ENCODE data around the gene TP63.

TP63 gene

DNA sequence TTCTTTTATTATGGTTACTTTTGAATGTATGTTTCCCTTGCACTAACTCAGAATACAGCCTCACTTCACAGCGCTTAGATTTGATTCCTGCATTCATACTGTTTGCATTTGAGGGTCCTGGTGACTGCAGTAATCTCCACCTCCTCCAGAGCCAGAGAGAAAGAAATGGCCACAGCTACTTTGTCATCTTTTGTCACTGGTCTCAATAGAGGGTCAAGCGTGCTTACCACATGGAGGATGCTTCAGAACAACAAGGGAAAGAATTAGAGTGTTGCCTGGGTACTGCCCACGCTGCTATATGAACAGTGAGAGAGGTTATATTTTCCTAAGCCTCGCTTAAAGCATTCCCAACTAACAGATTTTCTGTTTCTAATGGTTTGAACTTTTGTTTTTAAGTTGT lies 190.1 kb downstream of the TP63 start:
- no peak for DNase-seq (ENCODE audit: low read depth)

DNA sequence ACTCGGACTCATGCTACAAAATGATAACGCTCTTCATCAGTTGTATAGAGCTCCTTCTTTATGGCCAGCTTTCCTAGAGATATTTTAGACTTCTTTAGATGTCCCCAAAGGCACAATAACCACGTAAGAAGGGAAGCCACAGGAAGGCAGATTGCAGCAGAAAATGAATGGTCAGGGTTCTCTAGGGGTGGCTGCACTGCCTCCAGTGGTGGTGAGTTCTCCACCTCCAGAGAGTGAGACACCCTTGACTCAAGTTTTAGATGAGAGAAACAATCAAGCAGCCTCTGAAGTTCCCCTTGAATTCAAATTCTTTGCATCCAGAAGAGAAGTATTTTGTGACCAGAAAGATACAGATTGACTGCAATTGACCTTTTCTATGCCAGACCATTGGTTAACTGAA lies 191.5 kb downstream of the TP63 start:
- no peak for DNase-seq (ENCODE audit: low read depth)

DNA sequence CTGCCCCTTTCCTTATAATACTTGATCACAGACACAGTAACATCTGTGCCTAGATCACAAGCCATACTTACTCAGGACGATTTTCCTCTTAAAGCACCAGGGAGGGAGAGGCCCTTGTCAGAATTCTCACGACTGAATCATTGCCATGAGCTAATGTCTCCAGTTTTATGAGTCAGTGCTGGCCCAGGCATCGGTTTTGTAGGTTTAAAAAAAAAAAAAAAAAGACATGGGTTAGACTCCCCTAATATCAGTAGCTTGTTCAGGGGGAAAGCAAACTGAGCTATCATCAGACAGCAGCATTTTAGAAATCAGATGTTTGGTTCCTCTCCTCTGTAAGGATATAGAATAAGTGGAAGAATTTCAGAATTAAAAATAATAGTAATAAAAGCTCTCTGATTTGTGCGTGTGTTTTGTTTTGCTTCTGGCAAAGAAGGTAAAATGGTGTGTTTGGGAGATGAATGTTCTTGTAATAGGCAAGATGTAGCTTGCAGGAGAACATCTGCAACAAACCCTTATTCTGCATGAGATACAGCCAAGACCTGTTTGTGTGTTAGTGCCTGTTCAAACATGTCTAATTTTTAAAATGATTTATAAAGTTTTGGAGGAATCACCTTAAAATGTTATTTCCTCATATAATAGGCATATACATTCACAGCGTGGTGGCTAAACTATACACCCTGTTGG lies 193.6 kb downstream of the TP63 start:
- DNase-seq (ENCODE audit: low read depth), result peak; percentile 81

DNA sequence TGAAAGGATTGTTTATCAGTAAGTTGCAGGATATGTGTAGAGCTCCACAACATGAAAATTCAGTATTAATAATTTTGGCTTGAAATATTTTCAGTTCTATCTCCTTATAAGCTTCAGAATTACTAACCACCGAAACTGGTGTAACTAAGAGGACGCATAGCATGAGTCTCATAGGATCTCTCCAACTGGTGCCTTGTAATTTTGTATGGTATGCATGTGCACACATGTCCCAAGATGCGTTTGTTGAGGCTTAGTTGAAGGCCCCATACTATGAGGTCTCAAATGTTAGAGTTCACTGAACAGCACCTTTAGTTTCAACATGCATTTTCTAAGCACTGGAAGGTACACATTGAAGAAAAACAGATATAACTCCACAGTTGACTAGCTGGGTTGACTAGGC lies 195.4 kb downstream of the TP63 start:
- DNase-seq (ENCODE audit: low read depth), result no peak

DNA sequence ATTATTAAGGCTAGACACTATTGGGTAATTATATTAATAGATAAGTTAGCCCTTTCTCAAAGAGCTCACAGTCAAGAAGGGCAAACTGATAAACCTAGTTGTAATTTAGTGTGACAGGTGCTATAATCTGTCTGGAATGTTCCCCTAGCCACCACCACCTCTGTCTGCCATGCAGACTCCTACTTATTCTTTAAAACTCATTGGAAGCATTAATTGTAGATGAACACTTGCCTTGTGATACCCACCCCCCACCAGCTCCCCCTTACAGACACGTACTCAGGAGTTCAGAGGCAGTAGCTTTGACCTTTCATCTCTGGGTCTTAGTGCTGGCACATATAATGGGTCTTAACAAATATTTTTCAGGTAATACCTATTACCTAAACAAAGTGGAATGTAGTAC lies 195.9 kb downstream of the TP63 start:
- no peak for DNase-seq (ENCODE audit: low read depth)

DNA sequence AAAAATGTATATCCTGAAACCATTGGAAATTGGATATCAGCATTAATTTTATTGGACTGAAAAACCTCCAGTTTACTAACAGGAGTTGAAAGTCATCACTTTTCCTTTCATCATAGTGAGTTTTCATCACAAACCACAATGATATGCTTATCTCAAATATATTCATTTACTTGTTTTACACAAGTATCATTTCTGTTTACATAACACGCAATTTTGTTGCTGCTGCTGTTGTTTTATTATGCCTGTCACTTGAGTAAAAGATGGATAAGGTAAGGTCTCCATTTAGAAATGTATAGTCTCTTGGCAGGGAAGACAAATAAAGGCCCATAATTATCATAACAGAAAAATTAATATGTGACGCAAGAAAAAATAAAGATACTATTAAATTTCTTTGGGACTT lies 199.2 kb downstream of the TP63 start:
- no peak for DNase-seq (ENCODE audit: low read depth)

DNA sequence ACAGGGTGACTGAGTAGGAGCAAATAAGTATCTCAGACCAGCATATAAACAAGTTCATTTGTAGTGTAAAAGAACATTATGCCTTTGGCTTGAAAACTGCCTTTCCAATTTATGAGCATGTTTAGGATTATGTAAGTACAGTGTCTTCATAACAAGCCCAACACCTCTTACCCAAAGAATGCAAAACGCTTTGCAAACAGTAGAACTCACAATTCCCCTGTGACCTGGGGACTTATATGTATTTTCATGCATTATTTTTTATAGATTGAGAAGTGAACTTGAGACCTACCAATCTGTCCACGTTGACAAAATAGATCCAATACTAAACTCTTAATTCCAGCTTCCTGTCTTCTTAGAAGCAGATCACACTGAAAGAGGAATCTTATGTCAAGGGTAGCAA lies 202.1 kb downstream of the TP63 start:
- no peak for DNase-seq (ENCODE audit: low read depth)

DNA sequence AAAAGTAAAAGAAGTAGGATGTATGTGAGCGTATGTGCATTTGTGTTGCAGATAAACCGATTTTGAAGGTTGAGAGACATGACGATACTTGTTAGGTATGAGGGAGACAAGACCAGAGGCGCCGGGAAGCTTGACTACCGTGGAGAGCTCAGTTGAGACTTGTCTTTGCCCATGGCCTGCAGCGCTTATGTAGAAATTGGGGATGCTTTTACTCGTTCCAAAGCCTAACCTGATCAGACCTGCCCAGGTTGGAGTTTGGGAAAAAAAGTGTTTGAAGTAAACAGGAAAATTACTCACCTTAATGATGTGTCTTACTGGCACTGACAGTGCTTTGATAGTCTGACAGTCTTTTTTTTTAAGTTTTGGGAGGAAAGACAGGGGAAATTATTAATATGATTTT lies 202.8 kb downstream of the TP63 start:
- DNase-seq (ENCODE audit: low read depth), result no peak

DNA sequence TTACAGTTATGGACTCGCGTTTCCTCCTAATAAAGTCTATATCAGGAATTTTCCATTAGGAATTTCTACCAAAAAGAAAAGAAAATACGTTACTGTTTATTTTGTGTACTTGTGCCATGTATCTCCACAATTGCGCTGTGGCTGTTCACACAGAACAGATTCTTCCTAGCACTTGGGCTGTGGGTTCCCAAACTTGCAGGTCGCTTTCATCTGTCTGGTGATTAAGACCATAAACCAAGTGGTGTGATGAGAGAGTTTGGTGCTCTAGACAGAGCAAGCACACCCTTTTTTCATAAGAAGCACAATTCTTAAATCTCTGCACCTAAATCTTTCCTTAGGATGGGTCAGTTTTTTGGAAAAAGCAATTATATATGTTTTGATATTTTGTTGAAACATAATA lies 203.3 kb downstream of the TP63 start:
- no peak for DNase-seq (ENCODE audit: low read depth)

DNA sequence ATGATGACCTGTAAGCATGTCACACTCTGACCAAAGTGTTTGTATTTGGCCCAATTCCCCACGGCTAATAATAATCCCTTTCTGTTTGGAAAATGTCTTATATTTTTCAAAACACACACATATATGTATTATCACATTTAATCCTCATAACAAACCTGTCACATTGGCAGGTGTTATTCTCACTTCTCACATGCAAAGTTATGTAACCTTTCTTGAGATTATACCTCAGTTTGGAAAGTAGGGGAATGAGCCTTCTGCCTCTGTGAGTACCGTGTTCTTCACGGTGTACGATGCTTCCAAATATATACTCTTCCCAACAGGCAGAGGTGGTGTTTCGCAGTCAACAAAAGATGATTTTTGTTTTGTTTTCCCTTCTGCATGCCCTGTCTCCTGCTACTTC lies 205.6 kb downstream of the TP63 start:
- no peak for DNase-seq (ENCODE audit: low read depth)

DNA sequence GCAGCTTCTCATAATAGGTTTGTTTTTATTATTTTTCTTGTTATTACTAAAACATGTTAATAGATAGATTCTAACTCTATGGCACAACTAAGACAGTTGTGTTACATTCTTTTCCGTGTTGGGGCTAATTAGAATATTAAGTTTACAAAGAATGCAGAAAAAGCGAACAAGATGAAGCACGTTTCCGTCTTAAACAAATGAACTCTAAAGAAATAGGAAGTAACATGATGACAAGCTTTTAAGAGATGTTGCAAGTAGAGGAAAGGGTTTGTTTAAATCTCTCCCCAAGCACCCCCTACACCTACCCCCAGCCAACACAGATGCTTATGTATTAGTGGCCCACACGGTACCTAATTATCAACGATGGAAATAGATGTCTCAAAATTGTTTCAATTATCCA lies 207.1 kb downstream of the TP63 start:
- no peak for DNase-seq (ENCODE audit: low read depth)

DNA sequence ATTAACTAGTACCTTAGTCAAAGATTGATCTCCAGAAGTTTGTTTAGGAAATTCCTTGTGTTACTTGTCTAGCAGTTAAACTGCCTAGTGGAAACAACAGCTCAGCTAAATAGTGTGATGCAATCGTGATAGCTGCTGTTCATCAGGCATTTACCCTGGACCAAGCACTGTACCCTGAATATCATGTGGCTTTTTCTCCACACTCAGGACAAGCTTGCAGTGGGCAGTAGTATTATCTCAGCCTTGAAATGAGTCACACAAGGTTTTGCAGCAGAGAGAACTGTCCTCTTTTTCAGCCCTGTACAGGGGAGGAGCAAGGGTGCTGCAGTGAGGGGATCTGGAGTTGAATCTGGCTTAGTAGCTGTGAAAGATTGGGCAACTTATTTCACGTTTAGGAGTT lies 208.4 kb downstream of the TP63 start:
- DNase-seq (ENCODE audit: low read depth), result peak; percentile 32

DNA sequence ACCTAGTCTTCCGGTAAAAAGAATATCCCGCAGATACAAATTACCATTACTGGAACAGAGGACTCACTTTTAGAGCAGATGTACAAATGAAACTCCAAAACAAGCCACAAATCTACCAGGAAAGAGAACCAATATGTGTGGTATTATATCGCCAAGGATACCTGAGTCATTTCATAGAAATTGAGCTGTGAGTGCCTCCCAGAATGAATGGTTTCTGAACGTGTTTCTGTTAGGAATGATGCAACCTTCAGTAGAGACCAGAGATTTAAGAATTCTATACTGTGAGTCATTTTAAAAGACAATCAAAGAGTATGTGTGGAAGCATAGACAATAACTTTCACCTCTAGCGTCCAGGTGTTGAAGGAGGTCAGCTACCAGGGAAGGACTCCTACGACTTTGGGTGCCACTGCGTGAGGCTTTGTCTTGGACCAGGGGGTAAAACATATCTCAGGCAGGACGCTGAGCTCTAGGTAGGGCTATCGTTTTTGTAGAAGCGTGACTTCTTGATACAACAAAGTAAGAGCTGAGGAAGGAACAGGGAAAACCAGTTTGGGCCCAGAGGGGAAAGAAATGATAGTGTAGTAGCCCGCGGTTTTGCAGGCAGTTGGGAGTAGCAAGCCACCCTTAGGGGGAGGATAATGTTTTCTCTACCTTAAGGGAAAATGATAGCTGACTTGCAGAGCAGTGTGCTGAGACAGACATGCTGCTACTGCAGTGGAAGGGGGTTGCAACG lies 210.4 kb downstream of the TP63 start:
- DNase-seq (ENCODE audit: low read depth), result peak; percentile 31

DNA sequence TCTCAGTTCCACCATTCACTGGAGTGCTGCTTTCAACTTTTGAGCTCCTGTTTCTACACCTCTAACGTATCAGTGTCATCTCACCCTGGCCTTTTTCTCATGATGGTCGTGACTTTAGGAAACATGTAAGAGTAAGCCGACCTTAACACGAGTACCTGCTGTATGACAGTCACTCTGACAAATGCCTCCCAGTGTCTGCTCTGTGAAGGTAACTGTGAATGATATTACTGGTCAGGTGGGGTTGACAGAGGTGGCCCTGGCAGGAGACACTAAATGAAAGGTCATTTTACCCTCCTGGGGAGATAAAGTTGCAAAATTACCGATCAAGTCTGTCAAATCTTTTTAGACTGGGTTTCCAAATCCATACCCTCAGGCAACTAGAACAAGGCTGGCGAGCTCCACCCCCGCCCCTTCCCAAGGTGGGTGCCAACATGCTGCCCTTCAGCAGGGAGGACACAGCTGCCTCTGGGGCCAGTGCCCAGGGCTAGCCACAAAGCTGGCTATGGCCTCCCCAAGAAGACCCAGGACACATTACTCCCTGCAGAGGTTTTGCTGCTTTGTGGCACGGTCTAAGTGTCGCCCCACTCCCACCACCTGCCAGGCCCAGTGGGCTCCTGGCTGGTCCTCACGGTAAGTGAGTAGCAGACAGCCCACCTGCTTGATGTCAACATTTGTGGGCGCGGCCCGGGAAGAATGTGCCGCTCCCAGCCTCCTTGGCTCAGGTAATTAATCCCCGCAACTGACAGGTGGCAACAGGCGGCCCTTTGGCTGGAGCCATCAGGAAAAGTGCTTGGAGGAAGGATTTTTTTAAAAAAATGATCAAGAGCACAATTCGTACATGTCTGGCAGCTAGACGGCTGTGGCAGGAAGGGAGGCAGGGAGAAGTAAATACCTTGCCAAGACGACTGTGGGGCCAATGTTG lies 211.8 kb downstream of the TP63 start:
- DNase-seq (ENCODE audit: low read depth), result no peak

DNA sequence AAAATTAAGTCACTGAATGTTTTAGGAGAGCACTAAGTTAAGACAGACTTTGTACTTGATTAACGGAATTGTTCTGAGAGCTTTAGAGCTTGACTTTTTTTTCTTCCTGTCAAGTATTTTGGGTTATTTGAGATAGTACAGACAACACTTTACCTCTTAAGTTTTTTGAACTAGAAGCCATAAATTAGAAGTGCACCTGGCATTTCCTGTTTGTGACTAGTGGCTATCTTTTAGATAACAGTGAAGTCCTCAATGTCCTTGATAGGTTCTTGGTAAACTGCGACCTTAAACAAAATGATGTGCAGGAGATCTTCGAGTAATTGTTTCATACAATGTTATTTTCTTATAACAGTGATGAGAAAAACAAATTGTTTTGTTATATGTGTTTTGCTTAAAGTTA lies 213.9 kb downstream of the TP63 start:
- DNase-seq (ENCODE audit: low read depth), result no peak

DNA sequence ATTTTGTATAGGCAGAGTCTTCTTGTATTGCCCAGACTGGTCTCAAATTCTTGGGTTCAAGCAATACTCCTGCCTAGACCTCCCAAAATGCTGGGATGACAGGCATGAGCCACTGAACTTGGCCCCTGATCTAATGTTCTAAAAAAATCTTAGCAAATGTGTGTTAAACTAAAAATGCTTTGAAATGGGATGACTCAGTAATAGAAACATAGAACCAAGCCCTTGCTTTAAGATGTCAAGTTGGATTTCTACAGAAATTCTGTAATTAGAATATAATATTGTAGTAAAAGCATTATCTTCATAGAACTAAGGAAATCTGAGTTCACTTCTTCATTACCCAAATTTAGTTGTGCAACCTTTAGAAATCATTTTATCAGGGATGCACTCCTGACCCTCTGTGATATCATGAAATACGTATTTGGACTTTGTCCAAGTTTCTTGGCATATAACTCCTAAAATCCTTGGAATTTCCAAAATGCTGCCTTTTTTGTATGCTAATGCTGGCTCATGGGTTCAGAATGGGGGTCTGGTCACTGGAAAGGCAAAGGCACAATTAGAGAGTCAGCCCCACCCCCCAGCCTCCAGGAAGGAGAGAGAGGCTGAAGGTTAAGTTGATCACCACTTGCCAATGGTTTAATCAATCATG lies 217.3 kb downstream of the TP63 start:
- no peak for DNase-seq (ENCODE audit: low read depth)

DNA sequence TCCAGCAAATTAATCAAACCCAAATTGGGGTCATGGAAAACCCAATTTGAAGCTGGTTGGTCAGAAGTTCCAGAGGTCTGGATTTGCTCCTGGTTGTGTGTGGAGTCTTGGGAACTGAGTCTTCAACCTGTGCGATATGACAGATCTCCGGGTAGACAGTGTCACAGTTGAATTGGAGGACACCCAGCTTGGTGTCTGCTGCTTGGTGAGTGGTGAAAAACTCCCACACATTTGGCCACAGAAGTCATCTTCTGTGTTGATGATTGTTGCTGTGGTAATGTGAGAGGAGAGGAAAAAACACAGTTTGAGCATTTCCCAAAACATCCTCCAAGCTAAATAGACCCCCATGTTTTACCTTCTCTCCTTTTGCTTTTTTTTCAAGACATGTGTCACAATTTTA lies 218.1 kb downstream of the TP63 start:
- no peak for DNase-seq (ENCODE audit: low read depth)

DNA sequence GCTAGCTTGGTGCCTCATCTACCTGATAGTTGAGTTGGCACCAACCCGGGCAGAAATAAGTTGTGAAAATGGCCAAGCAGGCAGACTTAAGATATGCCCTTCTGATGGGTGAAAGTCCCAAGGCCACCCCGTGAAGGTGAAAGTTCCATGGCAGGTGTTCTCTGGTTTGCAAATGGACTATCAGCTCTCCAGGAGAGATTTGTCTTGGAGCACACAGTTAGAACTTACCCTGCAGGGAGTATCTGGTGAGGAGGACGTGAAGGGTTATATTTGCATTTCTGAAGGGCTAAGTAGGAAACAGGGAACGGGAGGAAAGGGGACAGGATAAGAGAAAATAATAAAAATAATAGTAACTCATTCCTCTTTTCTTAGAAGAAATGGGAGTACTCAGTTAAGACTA lies 220.5 kb downstream of the TP63 start:
- no peak for DNase-seq (ENCODE audit: low read depth)

DNA sequence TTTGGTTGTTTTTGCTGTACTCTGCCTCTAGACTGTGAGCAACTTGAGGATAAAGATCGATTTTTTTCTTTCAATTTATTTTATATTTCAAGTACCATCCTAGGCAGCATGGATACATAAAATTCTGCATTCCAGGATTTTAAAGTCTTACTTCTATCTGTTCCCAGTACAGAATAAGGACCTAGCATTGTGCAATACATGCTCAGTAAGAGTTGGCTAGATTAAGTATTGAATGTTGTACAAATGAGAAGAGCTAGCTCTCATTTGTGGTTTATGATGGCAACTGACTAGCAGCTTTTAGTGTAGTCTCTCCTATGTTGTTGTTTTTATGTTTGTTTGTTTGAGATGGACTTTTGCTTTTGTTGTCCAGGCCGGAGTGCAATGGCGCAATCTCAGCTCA lies 222.7 kb downstream of the TP63 start:
- DNase-seq (ENCODE audit: low read depth), result no peak

DNA sequence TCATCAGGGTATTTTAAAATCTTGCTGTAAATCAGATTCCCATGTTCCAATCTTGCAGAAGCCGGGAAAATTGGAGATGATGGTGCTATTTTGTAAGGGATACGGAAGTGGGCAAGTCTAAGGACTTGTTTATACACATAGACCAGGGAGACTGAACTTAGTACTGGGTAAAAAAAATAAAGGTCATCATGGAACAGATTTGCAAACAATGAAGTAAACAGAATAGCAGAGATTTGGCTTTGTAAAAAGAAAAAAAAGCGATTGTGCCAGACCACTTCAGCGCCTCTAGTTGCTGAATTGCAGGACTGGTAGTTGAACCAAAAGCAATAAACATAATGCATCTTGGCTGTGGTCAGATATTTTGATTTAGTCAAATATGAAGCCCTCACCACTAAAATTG lies 229.1 kb downstream of the TP63 start:
- no peak for DNase-seq (ENCODE audit: low read depth)

DNA sequence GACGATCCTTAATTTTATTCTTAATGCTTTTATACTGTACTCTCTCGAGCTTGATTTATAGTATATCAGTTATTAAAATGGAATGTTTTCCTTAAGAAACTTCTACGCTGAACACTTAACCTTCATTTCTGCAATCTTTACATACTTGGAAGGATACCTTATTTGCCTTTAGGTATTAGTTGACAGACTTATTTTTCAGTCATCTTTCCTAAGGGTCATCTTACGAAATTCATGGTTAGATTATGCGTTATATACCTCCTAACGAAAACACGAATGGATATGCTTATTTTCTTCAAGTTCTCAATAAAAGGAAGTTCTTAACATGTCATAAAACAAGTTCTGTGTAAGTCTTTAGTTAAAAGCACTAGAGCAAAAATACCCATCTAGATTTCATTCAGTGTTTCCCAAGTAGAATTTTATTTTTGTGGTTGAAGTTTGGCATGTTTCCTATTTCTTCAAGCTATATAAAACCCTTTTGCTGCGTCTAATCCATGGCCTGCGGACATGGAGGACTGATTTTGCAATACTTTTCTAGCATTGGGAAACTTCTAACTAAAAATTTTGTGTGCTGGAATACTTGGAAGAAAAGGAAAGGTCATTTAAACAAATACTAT lies 231.3 kb downstream of the TP63 start:
- DNase-seq (ENCODE audit: low read depth), result peak; percentile 68

DNA sequence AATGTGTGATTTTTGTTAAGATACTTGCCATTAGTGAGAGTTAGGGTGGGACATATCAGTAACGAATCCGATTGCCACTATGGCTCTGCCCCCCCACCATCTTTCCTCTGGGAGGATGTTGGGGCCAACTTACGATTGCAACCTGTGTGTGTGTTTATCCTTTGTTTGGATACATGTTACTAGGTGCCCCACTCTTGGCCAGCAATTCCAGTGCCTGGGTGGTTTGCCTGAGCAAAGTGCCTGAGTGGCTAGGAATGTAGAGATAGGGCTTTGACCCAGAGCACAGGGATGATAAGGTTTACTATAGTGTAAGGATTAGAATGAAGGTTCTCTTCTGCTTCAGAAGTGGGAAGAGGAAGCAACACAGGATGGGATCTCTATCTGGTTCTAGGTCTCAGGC lies 231.8 kb downstream of the TP63 start:
- DNase-seq (ENCODE audit: low read depth), result no peak

Data from GM04504 (cell line).